ENCODE results near the gene PDPK1.
"Not testable (repeated sequence)": the region's sequence is repeated elsewhere in the genome, so short reads cannot be mapped to it uniquely, and the experiment has no call there.

- TF ChIP-seq CTCF, POLR2A (IDR thresholded peaks at IDR 0.05): not testable (repeated sequence)
These were observed 64.4 kb downstream of the PDPK1 start for GRCh38 chr16:2602175-2602574.

Measured in heart left ventricle (tissue), 13 donors.